NB4 (cell line): Measurements from ENCODE around the gene SCNN1B.

ENCODE experiments used
- DNase-seq: peaks from one replicate; pipeline ENCODE4 v3.0.0; 2010; ENCODE audit warnings: low read depth
- H3K4me3 ChIP-seq: one replicate; pipeline ENCODE4 v1.5.1; 2011; ENCODE audit warnings: mild to moderate bottlenecking, low read depth, low read length, moderate library complexity
- MYC ChIP-seq: IDR thresholded peaks from 2 replicates; pipeline ENCODE4 v1.6.1; 2011; ENCODE audit warnings: low read depth, low read length
- POLR2A ChIP-seq: IDR thresholded peaks from 2 replicates; pipeline ENCODE4 v1.6.1; 2011; ENCODE audit warnings: mild to moderate bottlenecking; ENCODE audit not compliant: insufficient read length; ENCODE audit errors: extremely low read depth
- TF ChIP-seq, protein P1 (sequence below): IDR thresholded peaks from 2 replicates; pipeline ENCODE4 v1.6.1; 2011; ENCODE audit warnings: low read depth, low read length
- TF ChIP-seq, protein P2 (sequence below): IDR thresholded peaks from one replicate; pipeline ENCODE4 v1.5.1; 2012; ENCODE audit warnings: low read depth, low read length

Gene SCNN1B

DNA sequence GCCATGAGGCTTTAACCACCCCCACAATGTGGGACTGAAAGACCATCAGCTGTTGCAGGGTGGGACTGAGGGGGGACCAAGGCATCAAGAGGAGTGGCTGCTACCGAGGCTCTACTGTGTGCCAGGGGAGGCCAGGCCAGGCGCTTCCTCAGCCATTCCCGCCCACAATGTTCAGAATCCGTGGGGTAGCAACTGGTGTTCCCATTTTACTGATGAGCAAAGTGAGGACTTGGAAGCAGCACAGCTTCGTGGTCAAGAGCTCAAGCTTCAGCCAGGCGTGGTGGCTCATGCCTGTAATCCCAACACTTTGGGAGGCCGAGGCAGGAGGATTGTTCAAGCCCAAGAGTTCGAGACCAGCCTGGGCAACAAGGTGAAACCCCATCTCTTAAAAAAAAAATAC is 65.9 kb downstream of the SCNN1B start:
- no peak for DNase-seq
- TF ChIP-seq POLR2A = no peak
- no peak for TF ChIP-seq MYC
- TF ChIP-seq, protein P1, sequence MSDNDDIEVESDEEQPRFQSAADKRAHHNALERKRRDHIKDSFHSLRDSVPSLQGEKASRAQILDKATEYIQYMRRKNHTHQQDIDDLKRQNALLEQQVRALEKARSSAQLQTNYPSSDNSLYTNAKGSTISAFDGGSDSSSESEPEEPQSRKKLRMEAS = no peak
- TF ChIP-seq, protein P2, sequence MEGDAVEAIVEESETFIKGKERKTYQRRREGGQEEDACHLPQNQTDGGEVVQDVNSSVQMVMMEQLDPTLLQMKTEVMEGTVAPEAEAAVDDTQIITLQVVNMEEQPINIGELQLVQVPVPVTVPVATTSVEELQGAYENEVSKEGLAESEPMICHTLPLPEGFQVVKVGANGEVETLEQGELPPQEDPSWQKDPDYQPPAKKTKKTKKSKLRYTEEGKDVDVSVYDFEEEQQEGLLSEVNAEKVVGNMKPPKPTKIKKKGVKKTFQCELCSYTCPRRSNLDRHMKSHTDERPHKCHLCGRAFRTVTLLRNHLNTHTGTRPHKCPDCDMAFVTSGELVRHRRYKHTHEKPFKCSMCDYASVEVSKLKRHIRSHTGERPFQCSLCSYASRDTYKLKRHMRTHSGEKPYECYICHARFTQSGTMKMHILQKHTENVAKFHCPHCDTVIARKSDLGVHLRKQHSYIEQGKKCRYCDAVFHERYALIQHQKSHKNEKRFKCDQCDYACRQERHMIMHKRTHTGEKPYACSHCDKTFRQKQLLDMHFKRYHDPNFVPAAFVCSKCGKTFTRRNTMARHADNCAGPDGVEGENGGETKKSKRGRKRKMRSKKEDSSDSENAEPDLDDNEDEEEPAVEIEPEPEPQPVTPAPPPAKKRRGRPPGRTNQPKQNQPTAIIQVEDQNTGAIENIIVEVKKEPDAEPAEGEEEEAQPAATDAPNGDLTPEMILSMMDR = no peak
- H3K4me3 ChIP-seq = no peak overlapping the region

DNA sequence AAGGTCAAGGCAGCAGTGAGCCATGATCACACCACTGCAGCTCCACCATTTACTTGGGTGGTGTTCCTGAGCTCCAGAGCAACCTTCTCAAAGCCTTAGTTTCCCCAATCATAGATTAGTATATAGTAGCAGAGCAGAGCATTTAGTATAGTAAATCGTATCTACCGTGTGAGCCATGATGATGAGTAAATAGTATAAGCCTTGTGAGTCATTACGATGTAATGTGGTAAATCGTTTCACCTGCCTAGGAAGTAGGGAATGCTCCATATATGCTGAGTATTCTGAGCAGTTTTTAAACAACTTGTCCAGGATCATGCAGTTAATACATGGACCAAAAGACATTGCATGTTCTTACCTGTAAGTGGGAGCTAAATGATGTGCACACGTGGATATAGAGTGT is 66.4 kb downstream of the SCNN1B start:
- no peak for DNase-seq
- no peak for TF ChIP-seq POLR2A
- TF ChIP-seq, protein P1 = no peak
- TF ChIP-seq MYC = no peak
- TF ChIP-seq, protein P2 = no peak
- no peak overlapping the region for H3K4me3 ChIP-seq

DNA sequence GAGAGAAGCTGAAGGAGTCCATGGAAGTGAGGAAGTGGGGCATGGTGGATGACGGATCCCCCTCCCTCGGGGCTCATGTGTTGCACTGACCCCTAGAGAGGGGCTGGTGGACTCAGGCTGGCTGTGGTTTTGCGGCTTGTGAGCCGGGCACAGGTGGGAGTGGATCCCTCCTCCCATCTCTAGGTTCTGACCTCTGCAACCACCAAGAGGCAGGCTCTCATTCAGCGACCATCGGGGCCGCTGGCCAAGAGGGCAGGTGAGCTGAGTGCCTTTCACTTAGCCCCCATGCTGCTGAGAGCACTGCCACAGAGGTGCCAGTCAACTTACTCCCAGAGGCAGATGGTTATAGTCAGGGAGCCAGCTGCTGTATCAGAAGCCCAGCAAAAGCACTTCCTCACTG is 67.3 kb downstream of the SCNN1B start:
- peak; percentile 12 for DNase-seq
- TF ChIP-seq MYC (no peak), POLR2A (no peak)
- TF ChIP-seq, protein P1 = no peak
- TF ChIP-seq, protein P2 = no peak

DNA sequence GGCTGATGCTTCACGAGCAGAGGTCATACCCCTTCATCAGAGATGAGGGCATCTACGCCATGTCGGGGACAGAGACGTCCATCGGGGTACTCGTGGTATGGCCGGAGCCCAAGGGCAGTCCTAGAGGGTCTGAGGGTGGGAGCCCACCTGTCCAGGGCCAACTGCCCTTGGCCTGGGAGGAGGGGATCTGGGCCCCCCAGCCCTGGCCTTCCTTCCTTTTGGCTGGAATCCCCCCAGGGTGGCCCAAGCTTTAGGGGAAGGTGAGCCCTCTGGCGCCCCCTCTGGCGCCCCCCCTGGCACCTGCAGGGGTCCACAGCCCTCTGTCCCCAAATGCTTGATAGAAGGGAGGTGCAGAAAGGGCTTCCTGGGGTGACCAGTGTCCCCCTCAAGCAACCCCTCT is 69.3 kb downstream of the SCNN1B start:
- DNase-seq = no peak
- H3K4me3 ChIP-seq = no peak overlapping the region
- TF ChIP-seq, protein P1 = no peak
- TF ChIP-seq MYC (no peak), POLR2A (no peak)
- TF ChIP-seq, protein P2 = peak; percentile 14

More for the DNA sequence above, 67.3 kb downstream of the SCNN1B start:
- H3K4me3 ChIP-seq = no peak overlapping the region

DNA sequence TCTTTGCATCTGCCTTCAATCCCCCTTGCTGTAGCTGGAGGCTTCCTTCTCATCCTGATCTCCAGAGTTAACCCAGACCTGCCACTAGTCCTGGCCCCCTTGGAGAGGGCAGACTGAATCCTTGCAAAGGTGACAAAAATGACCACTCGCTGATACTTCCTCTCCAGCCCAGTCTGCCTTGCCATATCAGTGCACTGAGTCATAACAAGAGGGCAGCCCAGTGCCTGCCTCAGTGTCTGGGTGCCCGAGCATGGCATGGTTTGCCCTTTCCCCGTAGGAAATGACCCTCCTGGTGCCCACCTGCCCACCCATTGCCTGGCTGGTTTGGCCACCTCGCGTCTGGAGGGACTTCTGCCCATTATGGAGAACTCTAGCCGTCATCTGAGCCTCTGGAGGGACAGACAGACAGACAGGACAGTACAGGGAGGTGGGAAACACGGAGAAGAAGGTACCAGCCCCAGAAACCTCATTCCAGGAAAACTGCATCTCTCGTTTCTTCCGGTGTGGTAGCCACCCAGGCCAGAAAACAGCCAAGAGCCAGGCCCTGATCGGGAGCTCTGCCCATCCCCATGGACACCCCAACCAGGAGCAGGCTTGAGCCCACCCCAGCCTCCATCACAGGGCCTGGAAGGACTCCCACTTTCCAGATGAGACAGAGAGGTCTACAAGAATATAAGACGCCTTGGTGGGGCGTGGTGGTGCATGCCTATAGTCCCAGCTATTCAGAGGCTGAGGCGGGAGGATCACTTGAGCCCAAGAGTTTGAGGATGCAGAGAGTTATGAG is 71.5 kb downstream of the SCNN1B start:
- DNase-seq = no peak
- H3K4me3 ChIP-seq = no peak overlapping the region
- TF ChIP-seq MYC (no peak), POLR2A (no peak)
- TF ChIP-seq, protein P2 = no peak
- TF ChIP-seq, protein P1 = no peak
